ENCODE data around the gene TMEM132C. TPM values are rescaled to one million over a fixed set of nuclear protein-coding genes. Genes with fewer than 3 reads are reported as not detected.

TMEM132C gene
- total RNA-seq, 1 experiment from 2014 or later: 0.06 TPM

DNA sequence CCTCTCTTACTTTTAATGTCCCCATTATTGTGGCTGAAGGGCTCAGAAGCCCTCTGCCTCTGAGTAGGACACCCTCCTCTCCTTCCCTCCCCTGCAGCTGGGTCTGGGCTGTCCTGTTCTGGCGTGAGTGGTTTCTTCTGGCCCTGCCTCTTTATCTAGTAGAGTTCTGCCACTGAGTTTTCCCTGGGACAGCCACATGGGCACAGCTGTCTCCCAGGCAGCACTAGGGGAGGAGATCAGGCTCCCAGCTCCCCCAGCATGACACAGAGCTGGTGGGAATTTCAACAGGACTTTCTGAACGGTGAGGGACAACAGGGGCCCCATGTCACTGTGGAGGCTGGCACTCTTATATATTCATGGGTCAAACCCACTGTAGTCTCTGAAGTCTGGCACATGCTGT is 21.4 kb downstream of the TMEM132C start:
- no peak for DNase-seq (ENCODE audit: low spot score)

DNA sequence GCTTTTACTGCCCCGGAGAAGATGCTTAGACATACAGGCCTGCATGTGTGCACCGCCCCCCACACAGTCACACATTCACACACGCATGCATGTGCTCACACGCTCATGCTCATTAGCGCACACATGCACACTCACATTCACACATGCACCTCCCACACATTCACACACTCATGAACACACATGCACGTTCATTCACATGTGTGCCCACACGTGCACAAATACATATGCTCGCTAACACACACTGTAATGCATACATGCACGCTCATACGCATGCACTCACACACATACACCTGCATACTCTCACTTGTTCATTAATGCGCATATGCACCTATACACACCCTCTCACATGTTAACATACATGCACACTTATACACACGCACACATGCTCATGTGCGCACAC is 21.9 kb downstream of the TMEM132C start:
- no peak for DNase-seq (ENCODE audit: low spot score)

DNA sequence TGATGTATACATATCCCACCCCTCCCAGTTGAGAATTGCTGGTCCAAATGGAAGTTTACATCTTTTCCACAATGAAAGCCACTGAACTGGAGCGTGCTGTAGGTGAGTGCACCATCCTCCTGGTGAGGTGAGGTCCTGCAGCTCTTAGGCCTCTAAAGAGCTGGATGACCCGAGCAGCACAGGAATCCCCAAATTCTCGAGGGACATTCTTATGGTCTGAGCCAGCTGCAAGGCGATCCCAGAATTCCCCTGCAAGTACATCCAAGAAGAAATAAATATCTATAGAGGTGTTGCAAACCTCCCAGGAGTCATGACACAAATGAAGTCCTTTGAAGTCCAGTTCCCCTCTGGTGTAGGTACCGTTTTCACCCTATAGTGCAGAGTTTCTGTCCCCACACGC is 24.0 kb downstream of the TMEM132C start:
- no peak for DNase-seq (ENCODE audit: low spot score)

DNA sequence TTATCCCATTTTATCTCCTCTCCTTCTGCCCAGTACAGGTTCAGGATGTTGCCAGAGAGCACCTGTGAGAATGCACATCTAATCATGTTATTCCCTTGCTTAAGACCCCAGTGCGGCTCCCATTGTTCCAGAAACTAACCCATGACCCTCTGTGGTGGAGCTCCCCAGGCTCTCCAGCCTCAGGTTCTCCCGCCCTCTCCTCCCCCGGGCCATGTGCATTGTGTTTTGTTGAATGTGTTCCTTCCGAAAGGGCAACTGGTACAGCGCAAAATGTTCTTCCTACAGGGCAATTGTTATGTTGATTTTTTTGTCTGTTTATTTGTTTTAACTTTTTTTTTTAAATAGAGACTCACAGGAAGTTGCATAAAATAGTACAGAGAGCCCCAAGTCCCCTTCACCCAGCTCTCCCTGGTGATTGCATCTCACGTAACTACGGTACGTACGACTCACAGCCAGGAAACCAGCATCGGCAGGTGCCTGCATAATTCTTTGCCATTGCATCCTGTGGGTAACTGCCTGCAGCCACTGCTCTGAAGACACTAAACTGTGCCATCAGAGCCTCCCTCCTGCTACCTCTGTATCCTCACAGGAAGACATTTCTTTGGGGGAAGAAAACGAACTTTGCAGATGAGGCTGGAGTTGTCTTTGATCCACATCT is 31.2 kb downstream of the TMEM132C start:
- DNase-seq (ENCODE audit: low spot score): no peak

DNA sequence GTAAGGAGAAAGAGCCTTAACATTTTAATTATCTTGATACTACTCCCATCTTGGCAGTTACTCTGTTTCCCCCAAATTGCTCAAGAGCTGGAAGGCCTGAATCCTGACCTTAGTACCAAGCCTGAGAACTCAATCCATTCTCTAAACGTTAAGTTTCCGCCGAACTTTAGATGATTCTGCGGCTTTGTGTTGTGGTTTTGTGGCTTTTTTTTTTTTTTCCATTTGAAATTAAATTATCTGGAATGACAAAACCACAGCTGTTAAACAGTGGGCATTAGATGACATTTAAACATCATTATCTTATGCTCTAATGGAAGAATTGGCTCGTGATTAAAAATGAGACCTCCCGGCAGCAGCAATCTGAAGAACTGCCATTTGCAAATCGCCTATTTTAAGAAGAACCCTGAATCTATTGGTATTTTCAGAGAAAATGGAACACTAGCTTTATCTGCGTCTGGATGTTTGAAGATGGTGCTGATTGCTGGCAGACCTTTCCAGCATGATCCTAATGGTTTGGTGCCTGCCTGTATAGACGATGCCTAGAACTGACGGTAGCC is 38.4 kb downstream of the TMEM132C start:
- no peak for DNase-seq (ENCODE audit: low spot score)

DNA sequence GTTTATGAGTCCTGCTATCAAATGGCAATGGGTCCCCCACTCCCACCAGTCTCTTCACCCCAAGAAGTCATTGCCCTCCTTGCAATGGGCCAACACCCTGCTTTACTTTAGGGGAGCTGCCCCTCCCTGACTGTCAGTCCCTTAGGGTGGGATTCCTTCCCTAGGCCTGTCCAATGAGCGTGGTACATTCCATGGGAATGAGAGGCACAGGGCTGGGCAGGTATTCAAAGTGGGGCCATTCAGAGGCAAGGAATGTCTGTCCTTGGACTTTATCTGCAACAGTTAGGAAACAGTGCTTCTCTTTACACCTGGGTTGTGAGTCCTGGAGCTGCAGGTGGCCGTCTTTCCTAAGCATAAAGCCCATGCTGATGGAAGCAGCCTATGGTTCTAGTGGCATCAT is 40.8 kb downstream of the TMEM132C start:
- DNase-seq (ENCODE audit: low spot score): no peak

DNA sequence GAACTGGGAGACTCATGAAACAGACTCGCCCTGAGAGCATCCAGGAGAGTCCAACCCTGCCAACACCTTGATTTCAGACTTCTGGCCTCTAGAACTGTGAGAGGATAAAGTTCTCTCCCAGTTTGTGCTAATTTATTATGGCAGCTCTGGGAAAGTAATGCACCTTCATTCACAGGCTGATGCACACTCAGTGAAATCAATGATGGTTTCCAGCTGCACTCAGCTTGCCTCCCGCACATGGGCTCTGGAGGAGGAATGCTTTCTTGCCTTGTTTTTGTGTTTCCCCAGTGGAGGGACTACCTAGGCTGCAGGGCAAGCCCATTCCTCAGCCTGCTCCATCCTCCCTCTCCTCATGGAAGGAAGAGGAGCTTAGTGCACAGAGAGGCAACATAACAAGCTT is 45.7 kb downstream of the TMEM132C start:
- DNase-seq (ENCODE audit: low spot score): no peak

DNA sequence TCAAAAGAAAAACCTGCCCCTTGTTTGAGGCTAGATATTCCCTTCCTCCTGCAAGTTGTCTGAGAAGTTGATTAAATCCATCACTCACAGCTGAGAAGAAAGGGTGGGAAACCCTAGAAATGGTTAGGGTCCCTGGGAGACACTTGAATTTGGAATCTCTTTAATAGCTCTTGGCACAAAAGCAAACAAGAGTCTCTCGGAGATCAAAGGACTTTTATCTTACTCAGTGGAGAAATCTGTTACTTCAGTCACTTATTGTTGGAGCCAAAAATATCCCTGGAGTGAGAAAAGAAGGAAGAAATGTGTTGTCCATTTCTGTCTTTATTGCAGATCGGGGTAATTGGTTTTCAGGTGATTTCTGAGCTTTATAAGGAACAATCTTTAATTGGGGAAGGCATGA is 47.0 kb downstream of the TMEM132C start:
- no peak for DNase-seq (ENCODE audit: low spot score)

DNA sequence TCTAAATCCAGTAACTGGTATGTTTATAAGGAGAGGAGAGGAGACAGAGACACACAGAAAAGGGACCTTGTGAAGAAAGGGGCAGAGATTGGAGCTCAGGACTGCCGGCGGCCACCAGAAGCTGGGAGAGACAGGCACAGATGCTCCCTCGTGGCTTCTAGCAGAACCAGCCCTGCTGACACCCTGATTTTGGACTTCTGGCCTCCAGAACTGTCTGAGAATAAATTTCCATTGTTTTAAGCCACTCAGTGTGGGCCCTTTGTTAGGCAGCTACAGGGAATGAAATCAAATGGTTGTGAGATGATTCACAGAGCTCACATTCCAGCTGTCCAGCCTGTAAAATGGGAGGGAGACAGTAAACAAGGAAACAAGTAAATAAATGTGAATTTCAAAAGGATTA is 47.6 kb downstream of the TMEM132C start:
- no peak for DNase-seq (ENCODE audit: low spot score)

DNA sequence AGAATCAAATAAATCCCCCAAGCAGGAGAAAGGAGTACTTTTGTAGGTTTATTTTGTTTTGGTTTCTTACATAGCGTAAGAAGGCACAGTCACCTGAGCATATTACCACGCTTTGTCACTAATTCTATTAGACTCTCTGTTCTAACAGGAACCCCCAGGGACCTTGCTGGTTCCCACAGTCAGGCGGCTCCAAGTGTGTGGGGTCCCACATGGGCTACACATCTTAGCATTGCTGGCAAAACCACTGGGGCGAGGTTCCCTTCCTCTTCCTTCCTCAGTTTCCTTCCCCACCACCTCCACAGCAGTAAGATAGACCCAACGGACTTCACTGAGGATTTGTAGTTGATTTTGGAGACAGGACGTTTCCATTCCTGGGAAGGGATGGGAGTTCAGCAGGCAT is 49.1 kb downstream of the TMEM132C start:
- no peak for DNase-seq (ENCODE audit: low spot score)

DNA sequence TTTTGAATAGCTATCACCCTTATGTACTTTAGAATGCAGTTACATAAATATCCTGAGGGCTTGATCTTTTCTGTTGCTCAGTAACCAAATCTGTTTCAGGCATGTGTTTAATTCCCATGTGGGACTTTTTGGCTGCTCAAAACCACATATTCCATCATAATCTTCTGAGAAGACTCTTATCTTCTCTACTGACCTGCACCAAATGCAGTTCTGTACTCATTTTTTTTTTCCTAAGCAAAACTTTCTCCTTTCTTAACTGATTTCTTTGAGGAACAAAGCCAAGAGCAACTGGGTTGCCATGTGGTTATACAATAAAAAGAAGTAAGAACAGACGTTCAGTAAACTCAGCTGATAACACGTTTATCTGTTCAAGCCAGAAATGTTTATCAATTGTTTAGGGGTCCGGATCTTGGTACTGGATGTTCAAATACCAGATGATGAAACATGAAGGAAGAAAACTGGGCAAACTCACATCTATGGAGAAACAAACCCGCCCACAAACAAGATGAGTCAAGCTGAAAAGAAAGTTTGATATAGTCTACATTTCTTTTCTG is 50.1 kb downstream of the TMEM132C start:
- peak; percentile 59 for DNase-seq (ENCODE audit: low spot score)

DNA sequence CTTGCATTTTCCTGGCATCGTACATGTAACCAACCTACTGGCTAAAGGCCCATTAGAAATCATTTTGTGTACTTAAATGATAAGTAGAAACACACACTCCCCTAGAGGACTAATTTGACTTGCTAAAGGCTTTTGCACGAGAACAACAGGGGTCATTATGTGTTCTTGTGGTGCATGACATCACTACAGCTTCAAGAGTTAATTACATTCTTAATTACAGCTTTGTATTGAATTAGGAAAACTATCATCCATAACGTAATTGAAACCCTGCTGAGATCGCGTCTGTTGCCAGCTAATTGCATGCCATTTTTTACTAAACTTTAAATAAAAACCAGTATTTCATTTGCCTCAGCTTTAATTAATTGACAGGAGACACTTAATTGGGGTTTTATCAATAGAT is 51.4 kb downstream of the TMEM132C start:
- DNase-seq (ENCODE audit: low spot score): no peak

DNA sequence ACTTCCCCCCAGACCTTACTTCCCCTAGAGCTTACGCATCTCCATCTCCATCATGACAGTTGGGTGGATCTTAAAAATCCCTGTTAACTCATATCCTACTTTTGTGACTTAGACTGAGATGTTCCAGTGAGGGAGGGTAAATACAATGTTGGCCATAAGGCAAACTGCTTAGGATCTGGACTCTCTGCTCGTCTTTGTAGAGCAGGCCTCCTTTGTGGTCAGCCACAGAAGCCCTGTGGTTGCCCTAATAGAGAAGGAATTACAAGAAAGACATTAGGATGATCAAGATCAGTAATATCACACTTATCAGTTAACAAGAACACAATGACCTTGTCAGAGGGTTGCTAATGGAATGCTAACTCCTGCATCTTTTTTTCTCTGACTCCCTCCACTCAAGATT is 52.0 kb downstream of the TMEM132C start:
- DNase-seq (ENCODE audit: low spot score): no peak

DNA sequence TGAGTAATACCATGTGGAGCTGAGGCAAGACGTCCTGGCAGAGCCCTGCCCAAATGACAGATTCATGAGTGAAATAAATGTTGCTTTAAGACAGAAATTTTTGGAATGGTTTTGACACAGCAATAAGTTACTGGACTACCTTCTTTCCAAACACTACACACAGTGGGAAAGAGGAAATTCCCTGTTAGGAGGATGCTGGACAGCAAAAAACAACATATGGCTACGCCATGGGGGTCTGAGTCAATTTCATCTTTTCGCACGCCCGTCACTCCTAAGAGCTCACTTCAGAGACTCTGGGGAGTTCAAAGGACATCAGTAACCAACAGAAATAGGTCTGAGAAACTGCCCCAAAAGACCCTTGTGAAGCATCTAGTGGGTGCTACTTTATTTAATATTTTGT is 55.4 kb downstream of the TMEM132C start:
- DNase-seq (ENCODE audit: low spot score): no peak

DNA sequence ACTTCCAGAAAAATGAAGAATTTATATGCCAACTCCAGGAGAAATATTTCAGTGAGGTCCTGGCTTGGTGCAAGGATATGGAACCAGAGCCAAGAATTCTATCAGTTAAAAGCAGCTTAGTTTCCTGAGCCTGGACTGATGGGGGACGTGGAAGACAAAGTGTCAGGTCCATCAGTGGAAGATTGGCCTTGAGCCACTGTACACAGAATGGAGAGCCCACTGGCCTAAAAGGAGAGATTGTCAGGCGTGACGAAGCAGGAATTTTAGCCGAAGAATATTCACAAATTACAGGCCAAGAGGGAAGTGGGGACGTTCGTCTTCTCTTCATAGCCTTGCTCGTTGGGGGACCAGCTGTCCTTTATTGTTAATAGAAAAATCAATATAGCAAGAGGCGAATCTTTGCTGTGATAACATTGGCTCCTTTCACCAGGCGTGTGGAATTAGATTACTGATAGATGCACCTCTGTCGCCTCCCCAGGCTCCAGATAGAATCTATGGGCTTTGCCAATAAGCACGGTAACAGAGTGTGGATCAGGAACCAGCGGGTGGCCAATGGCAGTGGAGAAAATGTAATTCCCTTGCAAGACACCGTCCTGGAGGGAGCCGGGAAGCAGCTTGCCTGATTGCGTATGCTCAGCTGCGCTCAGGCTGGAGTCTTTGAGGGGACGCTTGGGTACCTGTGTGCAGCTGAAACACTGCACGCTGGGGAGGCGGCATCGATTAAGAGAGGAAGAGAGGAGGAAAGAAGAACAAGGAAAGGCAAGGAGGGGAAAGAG is 56.4 kb downstream of the TMEM132C start:
- no peak for DNase-seq (ENCODE audit: low spot score)

DNA sequence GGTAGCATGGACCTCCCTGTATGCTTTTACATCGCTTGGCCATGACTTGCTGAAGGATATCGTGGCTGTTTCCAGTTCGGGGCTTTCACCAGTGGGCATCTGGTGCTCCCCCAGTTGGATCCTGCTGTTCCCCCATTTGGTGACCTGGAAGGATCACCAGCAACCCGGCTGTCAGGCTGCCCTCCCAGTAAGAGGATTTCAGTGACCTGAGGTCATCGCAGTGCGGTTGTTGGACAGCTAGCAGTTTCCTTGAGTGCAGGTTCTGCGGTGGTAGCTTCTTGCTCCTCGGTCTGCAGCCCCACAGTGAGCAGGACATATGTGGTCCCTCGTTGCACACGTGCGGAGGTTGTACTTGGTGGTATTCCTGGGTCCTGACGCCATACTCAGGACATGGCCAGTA is 58.7 kb downstream of the TMEM132C start:
- DNase-seq (ENCODE audit: low spot score): no peak

DNA sequence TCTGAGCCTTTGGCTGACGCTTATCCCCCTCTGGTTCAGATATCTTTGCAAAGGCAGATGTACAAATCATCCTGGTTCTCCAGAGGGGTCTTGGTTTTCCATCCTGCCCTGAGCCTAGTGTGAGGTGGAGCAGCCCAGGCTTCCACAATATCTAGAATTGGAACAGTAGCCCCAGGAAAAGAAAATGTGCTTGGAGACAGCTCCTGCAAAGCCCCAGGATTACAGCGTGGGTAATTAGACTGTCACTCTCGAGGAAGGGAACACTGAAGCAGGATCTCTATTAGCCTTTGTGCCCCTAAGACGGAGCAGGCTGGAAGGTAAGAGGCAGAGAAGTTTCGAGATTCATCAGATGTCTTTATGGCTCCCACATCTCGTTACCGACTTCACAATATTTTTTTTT is 59.4 kb downstream of the TMEM132C start:
- DNase-seq (ENCODE audit: low spot score): no peak

DNA sequence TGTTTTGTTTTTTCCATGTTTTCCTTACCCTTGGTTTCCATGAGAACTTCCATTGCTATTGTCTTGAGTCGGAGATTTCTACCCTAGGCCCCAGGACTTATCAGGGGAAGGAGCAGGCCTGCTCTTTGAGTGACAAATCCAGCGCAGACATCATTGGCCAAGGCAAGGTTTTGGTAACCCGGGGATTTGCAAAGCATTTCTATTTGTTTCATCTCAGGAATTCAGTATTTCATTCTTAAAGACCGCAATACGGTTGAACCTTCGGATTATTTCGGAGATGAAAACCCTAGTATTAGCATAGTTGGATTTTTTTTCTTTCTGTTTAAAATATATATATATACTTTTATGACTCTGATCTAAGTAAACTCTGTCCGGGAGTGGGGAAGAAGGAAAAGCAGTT is 62.0 kb downstream of the TMEM132C start:
- no peak for DNase-seq (ENCODE audit: low spot score)

DNA sequence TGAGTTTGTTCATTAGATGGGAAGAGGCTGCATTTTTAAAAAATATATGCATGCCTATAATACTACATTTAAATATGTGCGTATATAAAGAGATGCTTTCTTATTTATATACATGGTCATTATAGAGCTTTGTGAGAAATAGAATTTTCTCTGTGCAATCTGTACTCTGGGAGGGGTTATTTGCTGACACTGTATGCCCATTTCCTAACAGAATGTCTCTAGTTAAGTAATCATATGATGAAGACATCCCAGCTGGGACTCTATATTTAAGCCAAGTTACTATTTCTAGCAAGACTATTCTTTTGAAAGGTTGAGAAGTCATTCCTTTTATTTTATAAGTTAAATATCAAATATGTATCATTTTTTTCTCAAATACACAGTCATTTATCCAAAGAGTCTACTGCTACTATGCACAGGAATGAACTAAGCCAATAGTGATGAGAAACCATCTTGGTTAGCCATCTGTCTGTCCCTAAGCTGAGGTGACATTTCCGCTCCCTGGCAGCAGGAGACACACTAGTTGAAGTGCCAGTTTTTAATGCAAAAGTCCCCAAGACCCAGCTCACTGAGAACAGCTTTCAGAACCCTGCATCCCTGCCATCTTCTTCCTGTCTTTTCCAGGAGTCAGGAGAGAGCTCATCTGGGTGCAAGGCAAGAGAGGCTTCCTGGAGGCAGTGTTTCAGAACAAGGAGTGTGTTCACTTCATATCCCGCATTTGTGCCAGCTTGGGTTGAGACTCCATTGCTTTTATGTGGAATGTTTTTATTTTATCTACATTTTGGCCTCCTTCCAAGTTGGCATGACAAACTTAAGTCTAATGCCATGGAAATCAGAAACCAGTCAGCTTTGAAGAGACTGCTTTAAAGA is 69.5 kb downstream of the TMEM132C start:
- DNase-seq (ENCODE audit: low spot score): no peak

DNA sequence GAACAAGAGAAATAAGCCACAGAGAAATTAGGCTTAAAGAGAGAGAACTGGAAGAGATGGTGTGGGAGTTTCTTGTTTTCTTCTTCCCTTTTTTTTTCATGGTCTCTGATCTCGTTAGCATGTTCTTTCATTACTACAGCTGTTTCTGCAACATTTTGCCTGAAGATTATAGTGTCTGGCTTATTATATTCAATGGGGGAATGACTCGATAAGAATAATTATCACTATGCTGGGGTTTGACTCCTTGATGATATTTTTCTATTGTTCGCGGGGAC is 70.0 kb downstream of the TMEM132C start:
- no peak for DNase-seq (ENCODE audit: low spot score)

DNA sequence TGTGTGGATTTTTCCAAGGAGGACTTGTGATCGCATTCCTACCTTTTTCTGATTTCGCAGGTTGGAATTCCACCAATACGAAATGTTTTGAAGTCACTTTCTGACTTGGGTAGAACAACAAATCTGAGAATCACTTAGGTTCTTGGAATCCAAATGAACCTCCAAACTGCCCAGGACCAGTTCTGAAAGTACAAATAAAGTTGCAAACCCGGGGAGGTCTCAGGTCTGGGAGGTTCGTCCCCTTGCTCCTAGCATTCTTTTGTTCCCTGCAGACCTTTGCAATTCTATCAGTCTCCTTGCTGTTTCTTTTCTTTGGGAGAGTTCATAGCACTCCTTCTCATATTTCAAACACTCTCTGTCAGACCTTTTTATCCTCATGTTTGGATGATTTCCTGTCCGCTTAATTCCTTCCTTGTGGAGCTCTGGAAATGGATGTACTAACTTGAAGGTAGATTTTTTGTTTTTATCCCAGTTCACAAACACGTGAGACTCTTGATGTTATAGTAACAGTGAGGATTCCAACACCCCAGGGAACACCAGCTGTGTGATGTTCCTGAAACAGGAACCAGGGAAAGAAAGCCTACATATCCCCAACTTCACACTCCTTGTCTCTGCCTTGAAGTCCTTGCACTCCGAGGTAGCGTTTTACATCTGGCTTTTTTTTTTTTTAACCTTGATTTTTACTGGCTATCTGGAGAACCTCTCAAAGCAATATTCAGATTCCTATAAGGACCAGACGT is 70.6 kb downstream of the TMEM132C start:
- DNase-seq (ENCODE audit: low spot score): no peak

All from H4 (cell line).